Measurements from ENCODE around the gene ZNF652. TPM values are rescaled to one million over a fixed set of nuclear protein-coding genes. Genes with fewer than 3 reads are reported as not detected.
"Not testable (repeated sequence)": the region's sequence is repeated elsewhere in the genome, so short reads cannot be mapped to it uniquely, and the experiment has no call there.

ZNF652 gene
- polyA plus RNA-seq, 1 donor from 2014 or later = 26.7 TPM

DNA sequence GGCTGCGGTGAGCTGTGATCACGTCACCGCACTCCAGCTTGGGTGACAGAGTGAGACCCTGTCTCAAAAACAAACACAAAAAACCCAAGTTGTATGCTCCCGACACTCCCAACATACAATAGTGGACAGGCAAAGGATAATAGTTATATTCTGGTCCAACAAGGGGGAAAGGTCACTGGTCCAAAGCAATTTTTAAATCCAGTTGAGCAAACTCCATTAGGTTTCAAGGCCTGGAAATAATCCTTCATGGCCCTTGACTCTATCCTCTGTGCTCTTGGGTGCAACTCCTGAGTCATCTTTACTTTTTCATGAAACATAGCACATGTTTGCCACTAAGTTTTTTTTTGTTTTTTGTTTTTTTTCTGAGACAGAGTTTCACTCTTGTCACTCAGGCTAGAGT is 81.1 kb downstream of the ZNF652 start:
- Histone ChIP-seq H3F3A (ENCODE audit: insufficient read depth, low read length, poor library complexity, severe bottlenecking) (no peaks in the 10 kb centered on the region), H3K4me3 (ENCODE audit: low read length) (no peak overlapping the region), H3K4me2 (ENCODE audit: low read length) (no peak overlapping the region), H3K9me3 (ENCODE audit: low read length) (no peaks in the 10 kb centered on the region), H3K27me3 (ENCODE audit: insufficient read depth, low read depth, low read length) (no peaks in the 10 kb centered on the region), H3K36me3 (ENCODE audit: insufficient read depth, low read length) (no peaks in the 10 kb centered on the region), H3K9ac (ENCODE audit: low read length) (no peak overlapping the region), H4K20me1 (ENCODE audit: insufficient read depth) (no peaks in the 10 kb centered on the region), H3K9me2 (ENCODE audit: insufficient read depth, low read length) (no peaks in the 10 kb centered on the region), H3K79me2 (replicated peaks; ENCODE audit: insufficient read depth, low read length) (no peaks in the 10 kb centered on the region), H3K27ac (ENCODE audit: low read length) (no peak overlapping the region), H2AFZ (ENCODE audit: low read depth, low read length) (no peak overlapping the region)
- TF ChIP-seq EZH2 (IDR thresholded peaks at IDR 0.05; ENCODE audit: borderline replicate concordance, insufficient read depth, low read length, poor library complexity, severe bottlenecking) = no peak
- TF ChIP-seq, protein P1, sequence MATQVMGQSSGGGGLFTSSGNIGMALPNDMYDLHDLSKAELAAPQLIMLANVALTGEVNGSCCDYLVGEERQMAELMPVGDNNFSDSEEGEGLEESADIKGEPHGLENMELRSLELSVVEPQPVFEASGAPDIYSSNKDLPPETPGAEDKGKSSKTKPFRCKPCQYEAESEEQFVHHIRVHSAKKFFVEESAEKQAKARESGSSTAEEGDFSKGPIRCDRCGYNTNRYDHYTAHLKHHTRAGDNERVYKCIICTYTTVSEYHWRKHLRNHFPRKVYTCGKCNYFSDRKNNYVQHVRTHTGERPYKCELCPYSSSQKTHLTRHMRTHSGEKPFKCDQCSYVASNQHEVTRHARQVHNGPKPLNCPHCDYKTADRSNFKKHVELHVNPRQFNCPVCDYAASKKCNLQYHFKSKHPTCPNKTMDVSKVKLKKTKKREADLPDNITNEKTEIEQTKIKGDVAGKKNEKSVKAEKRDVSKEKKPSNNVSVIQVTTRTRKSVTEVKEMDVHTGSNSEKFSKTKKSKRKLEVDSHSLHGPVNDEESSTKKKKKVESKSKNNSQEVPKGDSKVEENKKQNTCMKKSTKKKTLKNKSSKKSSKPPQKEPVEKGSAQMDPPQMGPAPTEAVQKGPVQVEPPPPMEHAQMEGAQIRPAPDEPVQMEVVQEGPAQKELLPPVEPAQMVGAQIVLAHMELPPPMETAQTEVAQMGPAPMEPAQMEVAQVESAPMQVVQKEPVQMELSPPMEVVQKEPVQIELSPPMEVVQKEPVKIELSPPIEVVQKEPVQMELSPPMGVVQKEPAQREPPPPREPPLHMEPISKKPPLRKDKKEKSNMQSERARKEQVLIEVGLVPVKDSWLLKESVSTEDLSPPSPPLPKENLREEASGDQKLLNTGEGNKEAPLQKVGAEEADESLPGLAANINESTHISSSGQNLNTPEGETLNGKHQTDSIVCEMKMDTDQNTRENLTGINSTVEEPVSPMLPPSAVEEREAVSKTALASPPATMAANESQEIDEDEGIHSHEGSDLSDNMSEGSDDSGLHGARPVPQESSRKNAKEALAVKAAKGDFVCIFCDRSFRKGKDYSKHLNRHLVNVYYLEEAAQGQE (IDR thresholded peaks at IDR 0.05; ENCODE audit: borderline replicate concordance) = no peak
- TF ChIP-seq EP300 (conservative IDR thresholded peaks at IDR 0.05; ENCODE audit: poor library complexity, severe bottlenecking) = no peak
- TF ChIP-seq, protein P2, sequence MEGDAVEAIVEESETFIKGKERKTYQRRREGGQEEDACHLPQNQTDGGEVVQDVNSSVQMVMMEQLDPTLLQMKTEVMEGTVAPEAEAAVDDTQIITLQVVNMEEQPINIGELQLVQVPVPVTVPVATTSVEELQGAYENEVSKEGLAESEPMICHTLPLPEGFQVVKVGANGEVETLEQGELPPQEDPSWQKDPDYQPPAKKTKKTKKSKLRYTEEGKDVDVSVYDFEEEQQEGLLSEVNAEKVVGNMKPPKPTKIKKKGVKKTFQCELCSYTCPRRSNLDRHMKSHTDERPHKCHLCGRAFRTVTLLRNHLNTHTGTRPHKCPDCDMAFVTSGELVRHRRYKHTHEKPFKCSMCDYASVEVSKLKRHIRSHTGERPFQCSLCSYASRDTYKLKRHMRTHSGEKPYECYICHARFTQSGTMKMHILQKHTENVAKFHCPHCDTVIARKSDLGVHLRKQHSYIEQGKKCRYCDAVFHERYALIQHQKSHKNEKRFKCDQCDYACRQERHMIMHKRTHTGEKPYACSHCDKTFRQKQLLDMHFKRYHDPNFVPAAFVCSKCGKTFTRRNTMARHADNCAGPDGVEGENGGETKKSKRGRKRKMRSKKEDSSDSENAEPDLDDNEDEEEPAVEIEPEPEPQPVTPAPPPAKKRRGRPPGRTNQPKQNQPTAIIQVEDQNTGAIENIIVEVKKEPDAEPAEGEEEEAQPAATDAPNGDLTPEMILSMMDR (IDR thresholded peaks at IDR 0.05; ENCODE audit: poor library complexity, severe bottlenecking) = no peak

DNA sequence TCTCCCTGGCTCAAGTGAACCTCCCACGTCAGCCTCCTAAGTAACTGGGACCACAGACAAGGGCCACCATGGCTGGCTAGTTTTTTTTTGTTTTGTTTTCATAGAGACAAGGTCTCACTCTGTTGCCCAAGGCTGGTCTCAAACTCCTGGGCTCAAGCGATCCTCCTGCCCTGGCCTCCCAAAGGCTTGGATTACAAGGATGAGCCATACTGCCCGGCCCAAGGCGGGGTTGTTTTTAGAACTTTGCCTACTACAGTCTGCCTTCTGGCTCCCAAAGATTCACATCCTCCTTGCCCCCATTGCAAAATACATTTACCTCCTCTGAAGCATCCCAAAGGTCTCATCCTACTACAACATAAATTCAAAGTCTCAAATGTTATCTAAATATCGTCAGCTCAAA is 82.0 kb downstream of the ZNF652 start:
- H3K27ac ChIP-seq (ENCODE audit: low read length) = no peak overlapping the region
- H3K36me3 ChIP-seq (ENCODE audit: insufficient read depth, low read length) = no peaks in the 10 kb centered on the region
- H3K4me2 ChIP-seq (ENCODE audit: low read length) = no peak overlapping the region
- TF ChIP-seq EZH2 (IDR thresholded peaks at IDR 0.05; ENCODE audit: borderline replicate concordance, insufficient read depth, low read length, poor library complexity, severe bottlenecking) (no peak), EP300 (conservative IDR thresholded peaks at IDR 0.05; ENCODE audit: poor library complexity, severe bottlenecking) (no peak)
- H3K27me3 ChIP-seq (ENCODE audit: insufficient read depth, low read depth, low read length) = no peaks in the 10 kb centered on the region
- H3F3A ChIP-seq (ENCODE audit: insufficient read depth, low read length, poor library complexity, severe bottlenecking) = no peaks in the 10 kb centered on the region
- H4K20me1 ChIP-seq (ENCODE audit: insufficient read depth) = no peaks in the 10 kb centered on the region
- H2AFZ ChIP-seq (ENCODE audit: low read depth, low read length) = no peak overlapping the region
- no peaks in the 10 kb centered on the region for H3K9me3 ChIP-seq (ENCODE audit: low read length)
- H3K79me2 ChIP-seq (replicated peaks; ENCODE audit: insufficient read depth, low read length) = no peaks in the 10 kb centered on the region
- no peak overlapping the region for H3K4me3 ChIP-seq (ENCODE audit: low read length)
- no peaks in the 10 kb centered on the region for H3K9me2 ChIP-seq (ENCODE audit: insufficient read depth, low read length)
- no peak overlapping the region for H3K9ac ChIP-seq (ENCODE audit: low read length)

DNA sequence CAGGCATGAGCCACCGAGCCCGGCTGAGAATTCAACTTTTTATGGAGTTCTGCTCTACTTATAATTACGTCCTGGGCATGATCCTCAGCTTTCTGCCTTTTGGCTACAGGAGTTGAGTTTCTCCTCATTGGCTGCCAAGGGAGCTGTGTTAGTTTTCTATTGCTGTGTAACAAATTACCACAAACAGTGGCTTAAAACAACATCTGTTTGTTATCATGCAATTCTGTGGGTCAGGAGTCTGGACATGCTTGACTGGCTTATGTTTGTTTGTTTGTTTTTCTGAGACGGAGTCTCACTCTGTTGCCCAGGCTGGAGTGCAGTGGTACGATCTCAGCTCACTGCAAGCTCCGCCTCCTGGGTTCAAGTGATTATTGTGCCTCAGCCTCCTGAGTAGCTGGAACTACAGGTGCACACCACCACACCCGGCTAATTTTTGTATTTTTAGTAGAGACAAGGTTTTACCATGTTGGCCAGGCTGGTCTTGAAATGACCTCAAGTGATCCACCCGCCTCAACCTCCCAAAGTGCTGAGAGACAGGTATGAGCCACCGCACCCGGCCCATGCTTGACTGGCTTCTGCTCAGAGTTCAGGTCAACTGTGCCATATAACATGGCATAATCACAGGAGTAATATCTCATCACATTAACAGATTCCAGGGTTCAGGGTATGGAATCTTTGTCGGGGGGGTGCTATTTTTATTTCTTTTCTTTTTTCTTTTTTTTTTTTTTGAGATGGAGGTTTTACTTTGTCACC is 82.6 kb downstream of the ZNF652 start:
- H3K9me2 ChIP-seq (ENCODE audit: insufficient read depth, low read length); H2AFZ ChIP-seq (ENCODE audit: low read depth, low read length); H3K27me3 ChIP-seq (ENCODE audit: insufficient read depth, low read depth, low read length); H3K9ac ChIP-seq (ENCODE audit: low read length); H3K79me2 ChIP-seq (replicated peaks; ENCODE audit: insufficient read depth, low read length); H3K36me3 ChIP-seq (ENCODE audit: insufficient read depth, low read length); H3K27ac ChIP-seq (ENCODE audit: low read length); H3F3A ChIP-seq (ENCODE audit: insufficient read depth, low read length, poor library complexity, severe bottlenecking); H3K4me2 ChIP-seq (ENCODE audit: low read length); H3K4me3 ChIP-seq (ENCODE audit: low read length); H3K9me3 ChIP-seq (ENCODE audit: low read length); H4K20me1 ChIP-seq (ENCODE audit: insufficient read depth): not testable (repeated sequence)

All from neural cell (in vitro differentiated cells).